Type B pancreatic cell (in vitro differentiated cells): ENCODE results near the gene RANGRF. TPM values are rescaled to one million over a fixed set of nuclear protein-coding genes. Genes with fewer than 3 reads are reported as not detected.

ENCODE experiments used
- DNase-seq: peaks from one replicate; pipeline ENCODE4 v3.0.0; 2021; ENCODE audit warnings: mixed read lengths; ENCODE audit not compliant: unreplicated experiment; ENCODE audit errors: extremely low spot score
- H3K27ac Mint-ChIP-seq: 2 replicates; pipeline ENCODE4 v1.8.0; 2021; ENCODE audit warnings: mild to moderate bottlenecking, mixed read lengths
- H3K27me3 Mint-ChIP-seq: 2 replicates; pipeline ENCODE4 v1.8.0; 2021; ENCODE audit warnings: mixed read lengths
- H3K36me3 Mint-ChIP-seq: 2 replicates; pipeline ENCODE4 v1.8.0; 2021; ENCODE audit warnings: mixed read lengths
- H3K4me1 Mint-ChIP-seq: one replicate; pipeline ENCODE4 v1.8.0; 2021; ENCODE audit warnings: mixed read lengths; ENCODE audit not compliant: unreplicated experiment
- H3K4me3 Mint-ChIP-seq: 2 replicates; pipeline ENCODE4 v1.8.0; 2021; ENCODE audit warnings: mild to moderate bottlenecking, mixed read lengths
- H3K9me3 Mint-ChIP-seq: 2 replicates; pipeline ENCODE4 v1.8.0; 2021; ENCODE audit warnings: mixed read lengths
- CTCF ChIP-seq: fragments of 200-600 bp; sonication (generic); conservative IDR thresholded peaks from 2 replicates; pipeline ENCODE4 v1.5.0; 2021; ENCODE audit warnings: antibody characterized with exemption, mild to moderate bottlenecking
- total RNA-seq: library from RNA; stranded (reverse); gene quantifications from 2 replicates; pipeline ENCODE4 v1.2.1, GENCODE V29; 2021; ENCODE audit warnings: low replicate concordance

RANGRF gene
- total RNA-seq, 1 donor from 2014 or later: 30.9 TPM

- peaks cover 9% of the 10 kb centered on the region for H3K4me1 Mint-ChIP-seq
- TF ChIP-seq CTCF: no peak
- peaks cover 10% of the 10 kb centered on the region for H3K27me3 Mint-ChIP-seq
- DNase-seq: no peak
- H3K4me3 Mint-ChIP-seq: no peak overlapping the region
- H3K36me3 Mint-ChIP-seq: no peaks in the 10 kb centered on the region
- no peak overlapping the region for H3K27ac Mint-ChIP-seq
- no peaks in the 10 kb centered on the region for H3K9me3 Mint-ChIP-seq
Observed at GRCh38 chr17:8338753-8339140, 50.3 kb downstream of the RANGRF start.

GRCh38 chr17:8339540-8339939, 51.1 kb downstream of the RANGRF start, which contains the start of gene ODF4:
TSS of gene ODF4 (plus strand) at chr17:8339840. CDS start at chr17:8340052, 212 bp downstream.
- H3K36me3 Mint-ChIP-seq: no peaks in the 10 kb centered on the region
- no peak within 1 kb of the TSS for H3K4me3 Mint-ChIP-seq
- H3K27me3 Mint-ChIP-seq: peaks cover 10% of the 10 kb centered on the region
- H3K27ac Mint-ChIP-seq: no peak within 1 kb of the TSS
- peaks cover 9% of the 10 kb centered on the region for H3K4me1 Mint-ChIP-seq
- TF ChIP-seq CTCF: no peak
- DNase-seq: no peak
- no peaks in the 10 kb centered on the region for H3K9me3 Mint-ChIP-seq

Other genes with a start within 250 kb of the RANGRF start
- gene ALOX15B, start 249.6 kb upstream of the RANGRF start, total RNA-seq: not detected in 2 replicates
- not detected in 2 replicates for gene ALOX12B, start 201.0 kb upstream of the RANGRF start, total RNA-seq
- 0.14 TPM in 1 of 2 replicates, not detected in the other for gene ALOXE3, start 170.2 kb upstream of the RANGRF start, total RNA-seq
- gene HES7, start 164.6 kb upstream of the RANGRF start, total RNA-seq: 0.46 TPM in 1 of 2 replicates, not detected in the other
- gene PER1, start 136.3 kb upstream of the RANGRF start, total RNA-seq: 31.0 and 33.2 TPM in 2 replicates
- 44.7 and 46.3 TPM in 2 replicates for gene VAMP2, start 125.7 kb upstream of the RANGRF start, total RNA-seq
- 19.1 and 22.1 TPM in 2 replicates for gene TMEM107, start 112.3 kb upstream of the RANGRF start, total RNA-seq
- 4.8 and 6.9 TPM in 2 replicates for gene BORCS6, start 98.5 kb upstream of the RANGRF start, total RNA-seq
- 35.0 and 108 TPM in 2 replicates for gene AURKB, start 78.1 kb upstream of the RANGRF start, total RNA-seq
- 42.6 and 43.1 TPM in 2 replicates for gene CTC1, start 40.6 kb upstream of the RANGRF start, total RNA-seq
- 54.5 and 117 TPM in 2 replicates for gene PFAS, start 39.4 kb upstream of the RANGRF start, total RNA-seq
- 4.0 and 5.6 TPM in 2 replicates for gene SLC25A35, start 6.7 kb downstream of the RANGRF start, total RNA-seq
- 0.24 TPM in 1 of 2 replicates, not detected in the other for gene ARHGEF15, start 21.6 kb downstream of the RANGRF start, total RNA-seq
- gene ODF4, start 51.2 kb downstream of the RANGRF start, total RNA-seq: not detected in 2 replicates
- 2,046 and 2,187 TPM in 2 replicates for gene RPL26, start 94.5 kb downstream of the RANGRF start, total RNA-seq
- gene RNF222, start 109.2 kb downstream of the RANGRF start, total RNA-seq: 0.24 and 1.1 TPM in 2 replicates
- 51.4 and 77.9 TPM in 2 replicates for gene NDEL1, start 147.2 kb downstream of the RANGRF start, total RNA-seq